Measurements from ENCODE around the gene STON1.

DNA sequence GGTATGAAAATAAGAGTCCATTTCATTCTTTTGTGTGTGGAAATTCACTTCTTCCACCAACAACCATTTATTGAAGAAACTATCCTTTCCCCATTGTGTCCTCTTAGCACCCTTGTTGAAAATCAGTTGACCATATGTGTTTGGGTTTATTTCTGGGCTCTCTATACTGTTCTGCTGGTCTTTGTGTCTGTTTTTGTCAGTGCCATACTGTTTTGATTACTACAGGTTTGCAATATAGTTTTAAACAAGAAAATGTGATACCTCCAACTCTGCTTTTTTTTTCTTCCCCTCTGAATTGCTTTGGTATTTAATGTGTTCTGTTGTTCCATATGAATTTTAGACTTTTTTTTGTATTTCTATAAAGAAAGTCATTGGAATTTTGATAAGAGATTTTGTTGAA lies 96.1 kb downstream of the STON1 start:
- TF ChIP-seq POLR2AphosphoS5 (IDR thresholded peaks at IDR 0.05) (no peak), RAD21 (conservative IDR thresholded peaks at IDR 0.05) (no peak), TAF1 (IDR thresholded peaks at IDR 0.05; ENCODE audit: low read depth) (no peak)
- TF ChIP-seq, protein P1, sequence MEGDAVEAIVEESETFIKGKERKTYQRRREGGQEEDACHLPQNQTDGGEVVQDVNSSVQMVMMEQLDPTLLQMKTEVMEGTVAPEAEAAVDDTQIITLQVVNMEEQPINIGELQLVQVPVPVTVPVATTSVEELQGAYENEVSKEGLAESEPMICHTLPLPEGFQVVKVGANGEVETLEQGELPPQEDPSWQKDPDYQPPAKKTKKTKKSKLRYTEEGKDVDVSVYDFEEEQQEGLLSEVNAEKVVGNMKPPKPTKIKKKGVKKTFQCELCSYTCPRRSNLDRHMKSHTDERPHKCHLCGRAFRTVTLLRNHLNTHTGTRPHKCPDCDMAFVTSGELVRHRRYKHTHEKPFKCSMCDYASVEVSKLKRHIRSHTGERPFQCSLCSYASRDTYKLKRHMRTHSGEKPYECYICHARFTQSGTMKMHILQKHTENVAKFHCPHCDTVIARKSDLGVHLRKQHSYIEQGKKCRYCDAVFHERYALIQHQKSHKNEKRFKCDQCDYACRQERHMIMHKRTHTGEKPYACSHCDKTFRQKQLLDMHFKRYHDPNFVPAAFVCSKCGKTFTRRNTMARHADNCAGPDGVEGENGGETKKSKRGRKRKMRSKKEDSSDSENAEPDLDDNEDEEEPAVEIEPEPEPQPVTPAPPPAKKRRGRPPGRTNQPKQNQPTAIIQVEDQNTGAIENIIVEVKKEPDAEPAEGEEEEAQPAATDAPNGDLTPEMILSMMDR (IDR thresholded peaks at IDR 0.05; ENCODE audit: poor library complexity, severe bottlenecking) = no peak
- TF ChIP-seq, protein P2, sequence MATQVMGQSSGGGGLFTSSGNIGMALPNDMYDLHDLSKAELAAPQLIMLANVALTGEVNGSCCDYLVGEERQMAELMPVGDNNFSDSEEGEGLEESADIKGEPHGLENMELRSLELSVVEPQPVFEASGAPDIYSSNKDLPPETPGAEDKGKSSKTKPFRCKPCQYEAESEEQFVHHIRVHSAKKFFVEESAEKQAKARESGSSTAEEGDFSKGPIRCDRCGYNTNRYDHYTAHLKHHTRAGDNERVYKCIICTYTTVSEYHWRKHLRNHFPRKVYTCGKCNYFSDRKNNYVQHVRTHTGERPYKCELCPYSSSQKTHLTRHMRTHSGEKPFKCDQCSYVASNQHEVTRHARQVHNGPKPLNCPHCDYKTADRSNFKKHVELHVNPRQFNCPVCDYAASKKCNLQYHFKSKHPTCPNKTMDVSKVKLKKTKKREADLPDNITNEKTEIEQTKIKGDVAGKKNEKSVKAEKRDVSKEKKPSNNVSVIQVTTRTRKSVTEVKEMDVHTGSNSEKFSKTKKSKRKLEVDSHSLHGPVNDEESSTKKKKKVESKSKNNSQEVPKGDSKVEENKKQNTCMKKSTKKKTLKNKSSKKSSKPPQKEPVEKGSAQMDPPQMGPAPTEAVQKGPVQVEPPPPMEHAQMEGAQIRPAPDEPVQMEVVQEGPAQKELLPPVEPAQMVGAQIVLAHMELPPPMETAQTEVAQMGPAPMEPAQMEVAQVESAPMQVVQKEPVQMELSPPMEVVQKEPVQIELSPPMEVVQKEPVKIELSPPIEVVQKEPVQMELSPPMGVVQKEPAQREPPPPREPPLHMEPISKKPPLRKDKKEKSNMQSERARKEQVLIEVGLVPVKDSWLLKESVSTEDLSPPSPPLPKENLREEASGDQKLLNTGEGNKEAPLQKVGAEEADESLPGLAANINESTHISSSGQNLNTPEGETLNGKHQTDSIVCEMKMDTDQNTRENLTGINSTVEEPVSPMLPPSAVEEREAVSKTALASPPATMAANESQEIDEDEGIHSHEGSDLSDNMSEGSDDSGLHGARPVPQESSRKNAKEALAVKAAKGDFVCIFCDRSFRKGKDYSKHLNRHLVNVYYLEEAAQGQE (IDR thresholded peaks at IDR 0.05; ENCODE audit: borderline replicate concordance) = no peak

Measured in neural cell (in vitro differentiated cells).